HG02840 (cell line): ENCODE results near the gene MMP28.

ENCODE experiments used
- ATAC-seq: cut with Tn5 transposase; IDR thresholded peaks from one replicate; pipeline ENCODE4 v1.9.1; 2021; ENCODE audit warnings: mild to moderate bottlenecking, moderate library complexity, moderate number of reproducible peaks; ENCODE audit not compliant: unreplicated experiment, low FRiP score

MMP28 gene

GRCh38 chr17:35801583-35802224, 6.3 kb upstream of the MMP28 start:
- ATAC-seq = no peak

- no peak for ATAC-seq
These were observed 4.5 kb upstream of the MMP28 start for GRCh38 chr17:35799942-35800341.

DNA sequence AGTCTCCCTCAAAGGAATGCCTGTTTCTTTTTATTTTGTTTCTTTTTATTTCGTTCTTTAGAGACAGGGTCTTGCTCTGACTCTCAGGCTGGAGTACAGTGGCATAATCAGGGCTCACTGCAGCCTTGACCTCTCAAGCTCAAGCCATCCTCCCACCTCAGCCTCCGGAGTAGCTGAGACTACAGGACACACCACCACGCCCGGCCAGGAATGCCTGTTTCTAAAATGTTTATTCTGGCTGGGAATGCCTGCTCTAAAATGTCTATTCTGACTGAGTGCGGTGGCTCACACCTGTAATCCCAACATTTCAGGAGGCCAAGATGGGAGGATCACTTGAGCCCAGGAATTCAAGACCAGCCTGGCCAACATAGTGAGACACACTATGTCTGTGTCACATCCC, 2.5 kb upstream of the MMP28 start:
- no peak for ATAC-seq

DNA sequence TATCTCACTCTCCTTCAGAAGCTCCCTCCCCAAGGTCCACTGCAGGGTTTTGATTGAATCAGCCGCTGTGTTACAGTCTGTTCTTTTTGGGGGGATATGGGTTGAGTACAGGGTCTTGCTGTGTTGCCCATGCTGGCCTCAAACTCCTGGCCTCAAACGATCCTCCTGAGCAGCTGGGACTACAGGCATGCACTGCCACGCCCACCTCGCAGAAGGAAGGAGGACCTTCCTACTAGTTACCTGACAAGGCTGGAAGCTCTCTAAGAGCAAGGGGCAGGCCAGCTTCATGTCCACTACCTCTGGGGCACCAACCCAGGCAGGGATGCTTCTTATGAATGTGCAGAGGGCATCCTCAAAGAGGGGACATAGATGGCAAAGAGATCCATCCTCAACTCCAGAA, 1.9 kb upstream of the MMP28 start:
- no peak for ATAC-seq

- no peak for ATAC-seq
These were observed 1.5 kb upstream of the MMP28 start for GRCh38 chr17:35796942-35797341.

DNA sequence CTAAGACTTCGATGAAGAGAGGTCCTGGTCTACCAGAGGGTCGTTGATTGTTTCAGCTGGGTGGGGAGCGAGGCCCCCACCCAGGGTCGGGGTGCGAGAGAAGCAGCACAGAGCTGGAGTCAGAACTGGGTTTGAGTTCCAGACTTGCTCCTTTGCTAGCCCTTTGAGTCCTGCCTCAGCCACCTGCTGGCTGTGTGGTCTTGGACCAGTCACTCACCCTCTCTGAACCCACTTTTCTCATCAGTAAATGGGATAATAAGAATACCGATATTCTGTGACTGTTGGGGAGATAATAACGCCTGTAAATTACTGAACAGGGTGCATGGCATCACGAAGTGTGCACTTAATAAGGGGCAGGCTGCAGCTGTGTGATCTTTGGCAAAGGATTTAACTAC, 427 bp upstream of the MMP28 start:
- ATAC-seq = no peak

DNA sequence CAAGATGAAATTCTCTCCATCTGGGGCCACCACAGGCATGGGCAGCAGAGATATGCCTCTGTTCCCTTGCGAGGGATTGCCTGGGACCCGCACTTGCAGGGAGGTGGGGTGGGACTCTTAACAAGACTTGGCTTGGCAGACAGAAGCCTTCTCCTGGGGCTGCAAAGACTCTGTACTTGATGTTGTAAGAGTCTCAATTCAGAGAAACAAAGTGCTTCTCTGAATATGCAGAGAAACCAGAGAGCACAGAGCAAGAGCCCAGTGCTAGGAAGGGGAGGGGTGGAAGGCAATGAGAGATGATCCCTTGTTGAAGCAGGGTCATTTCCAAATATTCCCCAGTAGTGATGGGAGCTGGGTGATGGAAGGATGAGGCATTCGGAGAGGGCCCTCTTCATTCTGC, 2.2 kb downstream of the MMP28 start:
- no peak for ATAC-seq

DNA sequence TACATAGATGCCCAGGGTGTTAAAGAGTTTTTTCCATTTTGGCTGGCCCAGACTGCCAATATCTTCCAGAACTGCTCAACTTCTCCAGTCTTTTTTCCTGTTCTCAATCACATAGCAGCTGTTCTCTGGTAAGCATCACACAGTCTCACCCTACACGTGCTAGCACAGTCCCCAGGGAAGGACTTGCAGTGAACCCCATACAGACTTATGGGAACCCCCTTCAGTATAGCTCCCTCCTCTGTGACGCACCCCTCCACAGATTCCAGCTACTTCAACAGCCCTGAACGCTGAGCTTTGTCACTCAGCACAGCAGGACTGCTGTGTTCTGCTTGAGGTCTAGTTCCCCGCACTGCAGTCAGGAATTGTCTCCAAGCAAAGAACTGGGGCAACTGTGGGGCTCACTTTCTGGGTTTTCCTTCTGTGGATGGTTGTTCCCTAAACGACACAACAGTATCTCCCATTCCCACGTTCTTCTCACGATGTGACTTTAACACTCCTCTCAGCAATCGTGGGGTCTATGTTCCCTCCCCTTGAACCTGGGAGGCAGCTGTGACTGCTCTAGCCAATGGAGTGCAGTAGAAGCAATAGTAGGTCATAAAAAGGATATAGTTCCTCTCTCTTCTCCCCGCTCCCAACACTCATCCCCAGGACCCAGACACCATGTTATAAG, 3.6 kb downstream of the MMP28 start:
- no peak for ATAC-seq

- no peak for ATAC-seq
These were observed 4.6 kb downstream of the MMP28 start for GRCh38 chr17:35790841-35791240.

DNA sequence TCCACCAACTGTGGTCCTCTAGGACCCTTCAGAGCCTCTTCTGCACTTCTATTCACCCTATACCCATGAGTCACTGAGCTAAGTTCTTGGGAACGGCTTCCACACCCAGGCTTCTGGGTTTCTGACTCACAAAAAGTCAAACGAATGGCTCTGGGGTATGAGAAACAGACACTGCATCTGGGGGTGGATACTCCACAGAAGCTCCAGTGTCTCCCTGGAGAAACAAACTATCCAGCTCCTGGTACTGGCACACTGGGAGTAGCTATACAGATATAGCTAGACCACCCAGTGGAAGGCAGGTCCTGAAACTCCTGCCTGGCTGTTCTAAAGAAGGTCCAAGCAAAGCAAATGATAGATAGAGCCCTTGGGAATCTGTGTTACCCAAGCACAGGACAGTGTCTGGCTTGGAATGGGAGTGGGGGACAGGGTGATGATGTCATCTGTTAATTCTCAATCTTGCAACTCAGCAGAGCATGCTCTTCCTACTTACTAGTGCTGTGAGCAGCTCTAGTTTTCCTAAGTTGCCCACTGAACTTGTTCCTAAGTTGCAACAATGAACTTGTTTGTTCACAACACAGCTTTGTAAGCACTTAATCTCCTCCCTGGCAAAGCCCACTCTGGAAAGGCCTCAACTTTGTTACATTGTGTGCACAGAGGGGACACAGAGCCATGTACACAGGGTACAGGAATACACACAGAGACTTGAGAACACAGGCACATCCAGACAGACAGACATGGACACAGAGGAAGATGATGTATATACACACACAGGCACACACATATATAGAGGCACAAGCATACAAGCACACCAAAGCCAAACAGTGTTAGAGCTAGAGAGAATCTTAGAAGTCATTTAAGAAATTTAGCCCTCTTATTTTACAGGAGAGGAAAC, 6.7 kb downstream of the MMP28 start:
- no peak for ATAC-seq

DNA sequence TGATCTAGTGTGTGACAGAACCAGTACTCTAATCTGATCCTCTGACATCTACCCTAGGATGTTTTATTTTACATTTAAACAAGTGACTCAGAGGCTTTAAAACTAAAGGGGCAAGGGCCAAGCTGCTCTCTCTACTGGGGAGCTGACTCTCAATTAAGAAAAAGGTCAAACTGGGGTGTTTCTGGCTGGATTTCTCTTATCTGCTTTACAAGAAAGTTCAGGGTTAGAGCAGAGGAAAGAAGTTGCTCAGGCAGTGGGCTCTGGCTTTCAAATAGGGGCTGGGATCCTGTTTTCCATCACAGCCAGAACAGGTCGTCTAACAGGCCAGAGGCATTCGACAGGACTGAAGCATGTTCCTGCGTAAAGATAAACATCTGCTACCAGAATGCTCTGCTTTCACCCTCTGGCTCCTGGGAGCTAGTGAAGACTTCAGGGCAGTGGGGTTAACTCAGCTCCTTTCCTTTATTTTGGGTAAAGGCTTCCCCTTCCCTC, 8.5 kb downstream of the MMP28 start:
- ATAC-seq = no peak

DNA sequence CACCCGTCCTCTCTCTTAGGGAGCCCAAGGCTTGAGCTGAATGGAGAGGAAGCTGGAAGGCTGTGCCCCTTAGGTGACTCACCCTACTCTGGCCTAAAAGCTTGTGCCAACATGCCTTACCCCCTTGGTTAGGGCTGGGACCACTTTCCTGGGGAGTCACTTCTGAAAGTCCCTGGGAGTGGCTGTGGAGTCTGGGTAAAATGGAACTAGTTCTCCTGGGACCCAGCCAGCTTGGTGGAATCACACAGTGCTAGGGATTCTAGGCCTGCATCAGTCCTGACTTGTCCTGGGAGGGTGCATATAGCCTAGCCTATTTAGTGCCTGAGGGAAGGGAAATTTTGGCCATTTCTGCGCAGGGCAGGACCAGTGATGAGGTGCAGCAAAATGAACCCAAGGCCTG, 10.5 kb downstream of the MMP28 start:
- no peak for ATAC-seq

DNA sequence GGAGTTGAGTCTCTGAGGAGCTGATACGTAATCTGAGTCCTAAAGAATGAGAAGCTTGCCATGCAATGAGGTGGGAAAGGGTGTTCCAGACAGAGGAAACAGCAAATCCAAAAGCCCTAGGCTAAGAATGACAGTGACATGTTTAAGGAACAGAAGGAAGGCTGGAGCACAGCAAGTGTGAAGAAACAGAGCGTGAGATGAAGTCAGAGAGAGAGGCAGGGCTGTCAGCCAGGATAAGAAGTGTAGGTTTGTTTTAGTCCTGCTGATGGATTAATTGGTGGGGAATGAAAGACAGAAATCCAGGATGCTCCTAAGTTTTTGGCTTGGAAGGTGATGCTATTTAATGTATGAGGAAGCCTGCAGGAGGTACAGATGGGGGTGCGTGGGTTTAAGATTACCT, 14.5 kb downstream of the MMP28 start:
- ATAC-seq = no peak

DNA sequence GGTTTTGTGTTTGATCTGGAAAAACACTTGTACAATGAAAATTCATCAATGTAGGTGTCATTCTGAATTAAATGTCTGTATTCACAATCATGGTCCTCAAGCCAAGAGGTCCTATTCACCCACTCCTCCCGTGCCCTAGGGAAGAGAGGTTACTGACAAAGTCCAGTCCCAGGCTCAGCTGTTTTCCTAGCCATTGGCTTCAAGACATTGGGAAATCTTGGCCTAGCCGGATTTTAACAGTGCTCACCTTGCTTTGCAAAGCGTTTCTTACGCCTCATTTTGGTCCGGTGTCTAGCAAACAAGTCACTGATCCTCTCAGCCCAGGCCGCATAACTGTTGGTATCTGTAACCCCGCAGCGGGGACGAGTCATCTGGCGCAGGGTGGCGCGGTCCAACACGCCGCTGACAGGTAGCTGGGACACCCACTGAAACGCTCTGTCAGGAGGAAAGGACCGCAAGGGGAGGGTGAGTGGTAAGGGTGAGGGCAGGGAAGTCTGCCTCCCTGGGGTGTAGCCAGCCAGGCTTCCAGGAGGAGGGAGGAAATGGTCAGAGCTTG, 16.7 kb downstream of the MMP28 start:
- ATAC-seq = no peak

- no peak for ATAC-seq
These were observed 19.9 kb downstream of the MMP28 start for GRCh38 chr17:35775583-35775982.

DNA sequence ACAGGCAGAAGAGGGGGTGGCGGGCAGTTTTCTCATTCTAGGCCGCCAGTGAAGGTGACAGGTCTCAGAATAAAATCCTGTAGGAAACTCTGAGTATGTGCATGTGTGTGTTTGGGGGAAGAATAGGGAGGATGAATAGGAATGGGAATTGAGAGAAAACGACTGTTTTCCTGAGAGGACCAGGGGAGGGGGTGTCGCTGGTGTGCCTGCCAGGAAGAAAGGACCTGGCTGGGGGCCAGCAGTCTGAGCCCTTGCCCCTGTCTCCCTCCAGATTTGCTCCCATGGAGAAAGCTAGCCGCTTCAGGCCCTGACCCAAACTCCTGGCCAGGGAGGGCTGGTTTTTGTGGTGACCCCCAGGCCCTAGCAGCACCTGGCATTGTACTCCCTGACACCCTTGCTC, 20.4 kb downstream of the MMP28 start:
- ATAC-seq = no peak

GRCh38 chr17:35774499-35774898, 20.9 kb downstream of the MMP28 start:
- no peak for ATAC-seq

DNA sequence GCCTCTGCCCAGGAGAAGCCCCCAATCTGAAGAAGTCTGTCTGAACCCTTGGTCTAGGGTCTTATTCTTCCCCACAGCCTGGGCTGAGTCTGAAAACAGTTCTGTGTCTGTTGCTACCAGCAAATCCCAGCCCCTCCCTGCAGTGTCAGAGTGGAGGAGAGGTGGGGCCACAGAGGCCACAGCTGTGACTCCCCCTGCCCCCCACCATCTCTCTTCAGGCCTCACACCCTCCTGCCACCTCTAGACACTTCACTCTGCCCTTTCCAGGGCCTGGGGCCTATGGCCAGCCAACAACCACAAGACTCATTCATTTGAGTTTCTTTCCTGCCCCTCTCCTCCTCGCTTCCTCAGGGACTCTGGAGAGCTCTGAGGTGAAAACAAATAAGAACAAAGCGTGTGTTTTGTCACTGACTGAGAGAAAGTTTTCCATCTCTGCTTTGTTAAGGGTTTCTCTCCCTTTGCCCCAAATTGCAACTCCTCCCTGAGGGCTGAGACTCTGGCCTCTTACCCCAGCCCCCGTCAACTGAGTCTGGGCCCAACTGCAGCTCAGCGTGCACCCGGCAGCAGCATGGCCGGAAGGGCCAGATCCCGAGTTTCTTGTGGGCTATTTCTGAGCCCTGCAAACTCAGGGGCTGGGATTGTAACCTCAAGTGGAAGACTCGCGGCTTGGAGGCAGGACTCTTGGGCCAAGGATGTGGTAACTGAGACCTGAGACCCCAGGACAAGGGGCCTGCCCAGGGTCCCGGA, 21.6 kb downstream of the MMP28 start:
- no peak for ATAC-seq

- ATAC-seq = no peak
These were observed 22.3 kb downstream of the MMP28 start for GRCh38 chr17:35773129-35773528.

- no peak for ATAC-seq
These were observed 25.4 kb downstream of the MMP28 start for GRCh38 chr17:35769895-35770486.
